Prostate gland (tissue), 2 donors: ENCODE data around the gene TIMP4. TPM values are rescaled to one million over a fixed set of nuclear protein-coding genes. Genes with fewer than 3 reads are reported as not detected.

Experiments
- DNase-seq: peaks from one replicate; pipeline ENCODE4 v3.0.0-alpha.2; 2019; ENCODE audit warnings: low spot score
- H3K27ac ChIP-seq, 2 donors: fragments of 200-600 bp; sonication (generic); 2 replicates each; pipeline ENCODE4 v1.5.1; 2017 to 2019
- H3K27me3 ChIP-seq: fragments of 200-600 bp; sonication (generic); replicated peaks from 2 replicates; pipeline ENCODE4 v1.5.1; 2019; ENCODE audit not compliant: insufficient read depth
- H3K36me3 ChIP-seq, 2 donors: fragments of 200-600 bp; sonication (generic); 1 replicate in 1 of 2; 2 replicates in 1 of 2; pipeline versions ENCODE4 v1.5.1 to v1.8.1; 2017 to 2019
- H3K4me1 ChIP-seq: fragments of 200-600 bp; sonication (generic); replicated peaks from 2 replicates; pipeline ENCODE4 v1.5.1; 2019
- H3K4me3 ChIP-seq, 2 donors: fragments of 200-600 bp; sonication (generic); 2 replicates each; pipeline ENCODE4 v1.5.1; 2017 to 2019
- H3K9me3 ChIP-seq: fragments of 200-600 bp; sonication (generic); 2 replicates; pipeline ENCODE4 v1.5.1; 2017
- CTCF ChIP-seq, 4 experiments: fragments of 200-600 bp in 2 of 4; fragments of 450-650 bp in 2 of 4; sonication (generic) in 2 of 4; IDR thresholded peaks; 1 replicate in 3 of 4; 2 replicates in 1 of 4; pipeline ENCODE4 v1.5.1; 2016 to 2019; ENCODE audit warnings: antibody characterized with exemption in 4 of 4, mild to moderate bottlenecking in 2 of 4, moderate library complexity in 2 of 4
- POLR2A ChIP-seq: fragments of 450-650 bp; IDR thresholded peaks from one replicate; pipeline ENCODE4 v1.6.1; 2016; ENCODE audit warnings: antibody characterized with exemption, mild to moderate bottlenecking
- POLR2AphosphoS5 ChIP-seq: sonication (generic); formaldehyde crosslinking; IDR thresholded peaks from one replicate; pipeline ENCODE4 v1.6.1; 2017; ENCODE audit warnings: antibody characterized with exemption
- WGBS: methylation state at CpG from one replicate; pipeline ENCODE4 v1.1.5; 2018; 5-methylcytosine and 5-hydroxymethylcytosine counted together
- intact Hi-C: fragments of 100-400 bp; cut with DNase I; formaldehyde crosslinking; loops from one replicate; pipeline ENCODE4 v1.14.2; 2022
- total RNA-seq, 2 donors: library from RNA; depleted of rRNA; stranded (reverse); fragments of >200 nt; gene quantifications; one replicate each; pipeline ENCODE4 v1.1.0, GENCODE V29; 2016

The TIMP4 gene
- total RNA-seq, 2 donors from 2014 or later: 5.6 to 9.7 TPM

GRCh38 chr3:12143949-12144504 is 14.7 kb downstream of the TIMP4 start:
- 51% methylated on average over 6 of the region's 6 CpGs for WGBS
- DNase-seq: no peak

GRCh38 chr3:12142476-12142875 is 16.2 kb downstream of the TIMP4 start:
- no peak overlapping the region for H3K27ac ChIP-seq
- 96% methylated on average over 4 of the region's 4 CpGs for WGBS

More at GRCh38 chr3:12143949-12144504, 14.7 kb downstream of the TIMP4 start:
- Histone ChIP-seq H3K9me3 (no peaks in the 10 kb centered on the region), H3K27ac (peak overlapping the region; percentile 44 to 48), H3K27me3 (no peaks in the 10 kb centered on the region), H3K4me3 (no peak overlapping the region), H3K4me1 (no peaks in the 10 kb centered on the region), H3K36me3 (no peaks in the 10 kb centered on the region)
- TF ChIP-seq CTCF (IDR thresholded peaks at IDR 0.05) (no peak), POLR2AphosphoS5 (peak; percentile 52), POLR2A (no peak)
- intact Hi-C loops: no loop called here

GRCh38 chr3:12141350-12141749 is 17.4 kb downstream of the TIMP4 start:
- Histone ChIP-seq H3K36me3 (no peaks in the 10 kb centered on the region), H3K9me3 (no peaks in the 10 kb centered on the region), H3K4me1 (no peaks in the 10 kb centered on the region), H3K27me3 (no peaks in the 10 kb centered on the region), H3K4me3 (no peak overlapping the region), H3K27ac (no peak overlapping the region)
- WGBS: 97% methylated on average over 1 of the region's 1 CpG
- DNase-seq: no peak
- TF ChIP-seq POLR2AphosphoS5 (no peak), CTCF (IDR thresholded peaks at IDR 0.05) (no peak), POLR2A (no peak)
- intact Hi-C loops: no loop called here

More at GRCh38 chr3:12142476-12142875, 16.2 kb downstream of the TIMP4 start:
- no peaks in the 10 kb centered on the region for H3K36me3 ChIP-seq
- TF ChIP-seq POLR2AphosphoS5: no peak
- no peak for TF ChIP-seq POLR2A
- no peak for TF ChIP-seq CTCF (IDR thresholded peaks at IDR 0.05)
- intact Hi-C loops: no loop called here
- no peaks in the 10 kb centered on the region for H3K27me3 ChIP-seq
- H3K4me3 ChIP-seq: no peak overlapping the region
- no peaks in the 10 kb centered on the region for H3K4me1 ChIP-seq
- no peak for DNase-seq
- H3K9me3 ChIP-seq: no peaks in the 10 kb centered on the region

GRCh38 chr3:12139111-12139511 is 19.6 kb downstream of the TIMP4 start:
- Histone ChIP-seq H3K27ac (no peak overlapping the region), H3K4me3 (no peak overlapping the region), H3K4me1 (no peaks in the 10 kb centered on the region), H3K9me3 (no peaks in the 10 kb centered on the region), H3K36me3 (no peaks in the 10 kb centered on the region), H3K27me3 (no peaks in the 10 kb centered on the region)
- 39% methylated on average over 5 of the region's 5 CpGs for WGBS
- no peak for DNase-seq
- TF ChIP-seq CTCF (IDR thresholded peaks at IDR 0.05): peak in 3 of 4 experiments; percentile 30 to 58 (median 50)
- TF ChIP-seq POLR2AphosphoS5: no peak
- intact Hi-C loops: loop anchor here (5.0 kb wide), 1 partner anchor 38 kb away; no protein-coding TSS in a partner anchor

GRCh38 chr3:12138044-12138443 is 20.7 kb downstream of the TIMP4 start:
- Histone ChIP-seq H3K27ac (no peak overlapping the region), H3K4me3 (no peak overlapping the region), H3K27me3 (no peaks in the 10 kb centered on the region), H3K36me3 (no peaks in the 10 kb centered on the region), H3K4me1 (no peaks in the 10 kb centered on the region), H3K9me3 (no peaks in the 10 kb centered on the region)
- TF ChIP-seq POLR2A: no peak
- peak in 1 of 4 experiments; percentile 44 for TF ChIP-seq CTCF (IDR thresholded peaks at IDR 0.05)
- DNase-seq: no peak
- 10% methylated on average over 1 of the region's 1 CpG for WGBS
- intact Hi-C loops: loop anchor here (5.0 kb wide), 1 partner anchor 39 kb away; no protein-coding TSS in a partner anchor
